WTC11 (cell line): Measurements from ENCODE around the gene CFI. TPM values are rescaled to one million over a fixed set of nuclear protein-coding genes. Genes with fewer than 3 reads are reported as not detected.

Source experiments
- ATAC-seq: fragments of 200-7000 bp; cut with Tn5 transposase; 2 replicates; pipeline ENCODE4 v1.10.0; 2021; ENCODE audit warnings: mild to moderate bottlenecking, moderate library complexity
- CTCF ChIA-PET: fragments of 300-600 bp; sonication (Branson Sonifier 250); formaldehyde crosslinking; loops from one replicate; lab custom pipeline; 2021; ENCODE audit warnings: antibody characterized with exemption; lab: Charles Lee
- POLR2A ChIA-PET: fragments of 350-600 bp; sonication (Branson Sonifier 250); formaldehyde crosslinking; loops from one replicate; lab custom pipeline; 2021; ENCODE audit warnings: antibody characterized with exemption; lab: Charles Lee
- DNase-seq: peaks from one replicate; pipeline ENCODE4 v3.0.0; 2021; ENCODE audit warnings: low spot score
- H3K27ac Mint-ChIP-seq: 2 replicates; pipeline ENCODE4 v1.8.0; 2021; ENCODE audit warnings: mixed read lengths
- H3K27me3 Mint-ChIP-seq: 2 replicates; pipeline ENCODE4 v1.8.0; 2021; ENCODE audit warnings: low read depth, mild to moderate bottlenecking, moderate library complexity, mixed read lengths
- H3K36me3 Mint-ChIP-seq: 2 replicates; pipeline ENCODE4 v1.8.0; 2021; ENCODE audit warnings: mixed read lengths
- H3K4me1 Mint-ChIP-seq: 2 replicates; pipeline ENCODE4 v1.8.0; 2022; ENCODE audit warnings: mixed read lengths
- H3K4me3 Mint-ChIP-seq: 2 replicates; pipeline ENCODE4 v1.8.0; 2021; ENCODE audit warnings: mild to moderate bottlenecking, moderate library complexity, mixed read lengths
- H3K9me3 Mint-ChIP-seq: 2 replicates; pipeline ENCODE4 v1.8.0; 2021; ENCODE audit warnings: mixed read lengths
- ATF6 ChIP-seq: sonication (generic); formaldehyde crosslinking; IDR thresholded peaks from 2 replicates; pipeline ENCODE4 v1.8.1; 2023; ENCODE audit warnings: mild to moderate bottlenecking, missing genetic modification reagents
- CTCF ChIP-seq: fragments of 200-600 bp; IDR thresholded peaks from 2 replicates; pipeline ENCODE4 v1.8.0; 2022; ENCODE audit warnings: antibody characterized with exemption
- EMX1 ChIP-seq: fragments of 250-450 bp; sonication (Bioruptor Pico); IDR thresholded peaks from 2 replicates; pipeline ENCODE4 v1.8.0; 2021; ENCODE audit warnings: mild to moderate bottlenecking
- FOXJ3 ChIP-seq: sonication (generic); formaldehyde crosslinking; IDR thresholded peaks from 2 replicates; pipeline ENCODE4 v1.9.0; 2021; ENCODE audit warnings: missing genetic modification reagents, mild to moderate bottlenecking, borderline replicate concordance
- FOXK1 ChIP-seq: sonication (generic); formaldehyde crosslinking; IDR thresholded peaks from 2 replicates; pipeline ENCODE4 v1.8.0; 2022; ENCODE audit warnings: mild to moderate bottlenecking, moderate library complexity, missing genetic modification reagents
- IRF1 ChIP-seq: sonication (generic); formaldehyde crosslinking; IDR thresholded peaks from 2 replicates; pipeline ENCODE4 v1.8.0; 2023; ENCODE audit warnings: missing genetic modification reagents
- JAZF1 ChIP-seq: fragments of 250-450 bp; sonication (Bioruptor Pico); IDR thresholded peaks from 2 replicates; pipeline ENCODE4 v1.9.0; 2021; ENCODE audit warnings: moderate library complexity, mild to moderate bottlenecking, inconsistent platforms
- NFATC4 ChIP-seq: fragments of 250-450 bp; sonication (Bioruptor Pico); IDR thresholded peaks from 2 replicates; pipeline ENCODE4 v1.9.0; 2021; ENCODE audit warnings: mild to moderate bottlenecking
- NFE2L1 ChIP-seq: sonication (generic); formaldehyde crosslinking; IDR thresholded peaks from 2 replicates; pipeline ENCODE4 v1.8.1; 2023; ENCODE audit warnings: missing genetic modification reagents
- NR1H2 ChIP-seq: sonication (generic); formaldehyde crosslinking; IDR thresholded peaks from 2 replicates; pipeline ENCODE4 v1.9.0; 2021; ENCODE audit warnings: mild to moderate bottlenecking, moderate library complexity, missing genetic modification reagents
- OVOL2 ChIP-seq: fragments of 250-450 bp; sonication (Bioruptor Pico); IDR thresholded peaks from 2 replicates; pipeline ENCODE4 v1.9.0; 2021; ENCODE audit warnings: mild to moderate bottlenecking, borderline replicate concordance
- PREB ChIP-seq: sonication (generic); formaldehyde crosslinking; IDR thresholded peaks from 2 replicates; pipeline ENCODE4 v1.8.1; 2022; ENCODE audit warnings: mild to moderate bottlenecking, missing genetic modification reagents, moderate library complexity, borderline replicate concordance
- SMAD4 ChIP-seq: sonication (generic); formaldehyde crosslinking; IDR thresholded peaks from 2 replicates; pipeline ENCODE4 v1.8.0; 2022; ENCODE audit warnings: mild to moderate bottlenecking, missing genetic modification reagents
- SP1 ChIP-seq: sonication (generic); formaldehyde crosslinking; conservative IDR thresholded peaks from 2 replicates; pipeline ENCODE4 v1.8.1; 2022; ENCODE audit warnings: missing genetic modification reagents
- TEAD1 ChIP-seq: sonication (generic); formaldehyde crosslinking; IDR thresholded peaks from 2 replicates; pipeline ENCODE4 v1.8.0; 2022; ENCODE audit warnings: mild to moderate bottlenecking, missing genetic modification reagents
- USF2 ChIP-seq: sonication (generic); formaldehyde crosslinking; IDR thresholded peaks from 2 replicates; pipeline ENCODE4 v1.8.1; 2023; ENCODE audit warnings: mild to moderate bottlenecking, missing genetic modification reagents, moderate library complexity
- ZNF416 ChIP-seq: fragments of 250-450 bp; sonication (Bioruptor Pico); IDR thresholded peaks from 2 replicates; pipeline ENCODE4 v1.9.0; 2021; ENCODE audit warnings: mild to moderate bottlenecking, inconsistent platforms
- ZNF423 ChIP-seq: fragments of 250-450 bp; sonication (Bioruptor Pico); IDR thresholded peaks from 2 replicates; pipeline ENCODE4 v2.1.2; 2022; ENCODE audit warnings: mild to moderate bottlenecking, moderate library complexity
- ZNF532 ChIP-seq: fragments of 250-450 bp; sonication (Bioruptor Pico); IDR thresholded peaks from 2 replicates; pipeline ENCODE4 v1.9.0; 2021; ENCODE audit warnings: mild to moderate bottlenecking, borderline replicate concordance
- total RNA-seq: library from RNA; stranded (reverse); gene quantifications from 3 replicates; pipeline ENCODE4 v1.2.3, GENCODE V29; 2021

The CFI gene
- total RNA-seq, 1 experiment from 2014 or later = not detected

- TF ChIP-seq EMX1 (CRISPR knock-in tag) (no peak), IRF1 (CRISPR knock-in tag) (no peak), TEAD1 (CRISPR knock-in tag) (no peak), USF2 (no peak), NR1H2 (no peak), NFE2L1 (CRISPR knock-in tag) (no peak), SP1 (CRISPR knock-in tag) (no peak), CTCF (no peak), PREB (no peak), OVOL2 (CRISPR knock-in tag) (no peak), ATF6 (no peak), FOXK1 (no peak), FOXJ3 (CRISPR knock-in tag) (no peak), NFATC4 (no peak), JAZF1 (CRISPR knock-in tag) (no peak), ZNF532 (no peak), ZNF416 (CRISPR knock-in tag) (no peak), ZNF423 (no peak), SMAD4 (no peak)
- TF ChIP-seq, all 79 proteins: peak for 0
- ATAC-seq (no peak), DNase-seq (no peak)
- Mint-ChIP-seq H3K27ac (no peak overlapping the region), H3K27me3 (no peaks in the 10 kb centered on the region), H3K9me3 (no peaks in the 10 kb centered on the region), H3K36me3 (peaks cover 39% of the 10 kb centered on the region), H3K4me1 (no peaks in the 10 kb centered on the region), H3K4me3 (no peak overlapping the region)
- ChIA-PET CTCF (no interaction called here), POLR2A (no interaction called here)
These were observed 110.3 kb downstream of the CFI start for GRCh38 chr4:109691411-109691920.

Other genes with a start within 250 kb of the CFI start
- gene MCUB, start 241.8 kb downstream of the CFI start, total RNA-seq = 11.2 to 26.8 TPM (median 13.1 TPM) in 3 replicates
- gene CASP6, start 98.6 kb downstream of the CFI start, total RNA-seq = 23.7 to 26.0 TPM (median 24.5 TPM) in 3 replicates
- 47.3 to 53.9 TPM (median 53.0 TPM) in 3 replicates for gene PLA2G12A, start 71.9 kb downstream of the CFI start, total RNA-seq
- gene GAR1, start 13.8 kb upstream of the CFI start, total RNA-seq = 26.1 to 32.3 TPM (median 26.9 TPM) in 3 replicates
- 0.11 to 0.21 TPM in 2 of 3 replicates, not detected in the other for gene RRH, start 26.0 kb upstream of the CFI start, total RNA-seq
- 0.07 to 0.14 TPM (median 0.11 TPM) in 3 replicates for gene LRIT3, start 46.1 kb upstream of the CFI start, total RNA-seq
- gene EGF, start 110.9 kb upstream of the CFI start, total RNA-seq = 2.5 to 2.6 TPM (median 2.5 TPM) in 3 replicates